ENCODE data around the gene RBMS1.
A peak's percentile ranks its signal among the peaks of the same experiment; 100 is the strongest.

Gene RBMS1, protein sequence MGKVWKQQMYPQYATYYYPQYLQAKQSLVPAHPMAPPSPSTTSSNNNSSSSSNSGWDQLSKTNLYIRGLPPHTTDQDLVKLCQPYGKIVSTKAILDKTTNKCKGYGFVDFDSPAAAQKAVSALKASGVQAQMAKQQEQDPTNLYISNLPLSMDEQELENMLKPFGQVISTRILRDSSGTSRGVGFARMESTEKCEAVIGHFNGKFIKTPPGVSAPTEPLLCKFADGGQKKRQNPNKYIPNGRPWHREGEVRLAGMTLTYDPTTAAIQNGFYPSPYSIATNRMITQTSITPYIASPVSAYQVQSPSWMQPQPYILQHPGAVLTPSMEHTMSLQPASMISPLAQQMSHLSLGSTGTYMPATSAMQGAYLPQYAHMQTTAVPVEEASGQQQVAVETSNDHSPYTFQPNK

GRCh38 chr2:160493227-160494028 lies at the start of gene RBMS1:
RBMS1 (minus strand) TSS chr2:160493807; CDS start chr2:160493363, 444 bp downstream.
- peak; percentile 46 for DNase-seq (ENCODE audit: low read depth)

- DNase-seq (ENCODE audit: low read depth), result no peak
Measured at GRCh38 chr2:160541745-160542144, 48.1 kb upstream of the RBMS1 start.

DNA sequence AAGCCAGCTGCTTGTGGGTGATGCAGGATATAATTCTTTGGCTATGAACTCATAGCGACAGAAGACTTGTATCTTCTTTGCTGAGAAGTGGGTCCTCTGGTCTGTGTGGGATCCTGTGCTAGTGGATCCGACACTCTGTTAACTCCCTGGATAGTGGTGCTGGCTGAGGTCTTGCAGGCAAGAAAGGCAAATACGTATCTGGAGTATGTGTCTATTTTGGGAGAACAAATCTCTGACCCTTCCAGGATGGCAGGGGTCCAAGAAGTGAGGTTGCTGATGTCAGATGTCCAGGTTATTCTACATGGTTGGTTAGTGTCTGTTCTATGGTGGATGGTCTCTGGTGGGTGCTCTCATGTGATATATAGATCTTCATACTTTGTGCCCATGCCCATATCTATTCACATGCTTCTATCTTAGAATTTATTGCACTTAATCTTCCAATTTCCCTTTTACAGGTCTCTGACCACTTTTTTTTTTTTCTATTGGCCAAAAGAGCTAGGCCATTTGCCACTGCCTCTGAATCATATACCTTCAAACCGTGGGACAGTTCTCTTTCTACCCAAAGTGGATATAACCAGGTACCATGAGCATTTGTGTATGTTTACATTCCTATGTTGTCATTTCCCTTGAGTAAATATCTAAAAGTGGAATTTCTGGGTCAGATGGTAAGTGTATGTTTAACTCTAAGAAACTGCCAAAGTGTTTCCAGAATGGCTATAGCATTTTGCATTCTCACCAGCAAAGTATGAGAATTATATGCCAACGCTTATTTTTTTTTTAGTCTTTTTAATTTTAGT lies 45.1 kb upstream of the RBMS1 start:
- no peak for DNase-seq (ENCODE audit: low read depth)

GRCh38 chr2:160538115-160538514 lies 44.5 kb upstream of the RBMS1 start:
- no peak for DNase-seq (ENCODE audit: low read depth)

GRCh38 chr2:160534996-160535395 lies 41.4 kb upstream of the RBMS1 start:
- DNase-seq (ENCODE audit: low read depth), result no peak

DNA sequence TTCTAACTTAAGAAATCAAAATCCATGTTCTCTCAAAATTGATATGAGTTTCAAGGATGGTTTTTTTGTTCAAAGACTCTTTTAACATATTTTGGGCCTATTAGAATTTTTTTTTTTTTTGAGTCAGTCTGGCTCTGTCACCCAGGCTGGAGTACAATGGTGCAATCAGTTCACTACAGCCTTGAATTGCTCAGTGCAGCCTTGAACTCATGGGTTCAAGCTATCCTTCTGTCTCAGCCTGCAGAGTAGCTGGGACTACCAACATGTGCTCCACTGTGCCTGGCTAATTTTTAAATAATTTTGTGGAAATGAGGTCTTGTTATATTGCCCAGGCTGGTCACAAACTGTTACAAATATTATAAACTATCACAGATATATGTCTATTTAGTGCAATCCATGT lies 40.6 kb upstream of the RBMS1 start:
- DNase-seq (ENCODE audit: low read depth), result no peak

GRCh38 chr2:160533482-160533881 lies 39.9 kb upstream of the RBMS1 start:
- DNase-seq (ENCODE audit: low read depth), result no peak

DNA sequence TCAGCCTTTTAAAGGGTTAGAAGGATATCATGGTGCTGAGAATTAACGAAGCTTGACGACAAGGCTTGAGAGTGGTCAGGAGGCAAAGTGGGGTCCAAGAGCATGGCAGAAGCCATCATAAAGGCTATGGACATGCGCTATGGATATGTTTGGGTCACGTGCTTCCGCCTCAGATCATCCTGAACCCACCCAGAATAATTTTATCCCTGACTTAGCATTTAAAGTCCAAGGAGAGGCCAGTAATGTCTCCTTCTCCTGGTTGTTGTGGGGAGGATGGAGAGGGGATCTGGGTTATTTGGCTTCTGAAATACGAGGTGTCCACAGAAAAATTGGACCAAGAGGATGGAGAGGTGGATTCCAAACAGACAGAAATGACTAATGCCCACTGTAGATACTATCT lies 38.8 kb upstream of the RBMS1 start:
- DNase-seq (ENCODE audit: low read depth), result no peak

GRCh38 chr2:160522951-160523710 lies 29.5 kb upstream of the RBMS1 start:
- DNase-seq (ENCODE audit: low read depth), result no peak

DNA sequence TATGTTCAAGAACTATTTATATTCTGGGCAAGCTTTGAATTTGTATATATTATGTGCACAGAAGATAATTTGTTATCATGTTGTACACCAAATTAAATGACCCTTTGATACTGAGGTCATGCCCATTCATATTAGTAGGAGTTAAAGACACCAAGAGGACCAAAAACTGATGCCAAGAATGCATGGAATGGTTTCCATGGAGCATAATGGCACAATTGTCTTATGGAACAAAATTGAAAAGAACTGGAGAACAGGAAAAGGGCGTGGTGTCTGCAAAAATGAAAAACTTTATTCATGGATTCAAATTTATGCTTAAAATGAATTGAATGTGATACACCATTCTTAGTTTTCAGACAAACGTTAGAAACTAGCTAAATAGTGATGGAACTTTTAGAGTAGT lies 24.1 kb upstream of the RBMS1 start:
- no peak for DNase-seq (ENCODE audit: low read depth)

GRCh38 chr2:160516547-160517365 lies 23.1 kb upstream of the RBMS1 start:
- DNase-seq (ENCODE audit: low read depth), result no peak

DNA sequence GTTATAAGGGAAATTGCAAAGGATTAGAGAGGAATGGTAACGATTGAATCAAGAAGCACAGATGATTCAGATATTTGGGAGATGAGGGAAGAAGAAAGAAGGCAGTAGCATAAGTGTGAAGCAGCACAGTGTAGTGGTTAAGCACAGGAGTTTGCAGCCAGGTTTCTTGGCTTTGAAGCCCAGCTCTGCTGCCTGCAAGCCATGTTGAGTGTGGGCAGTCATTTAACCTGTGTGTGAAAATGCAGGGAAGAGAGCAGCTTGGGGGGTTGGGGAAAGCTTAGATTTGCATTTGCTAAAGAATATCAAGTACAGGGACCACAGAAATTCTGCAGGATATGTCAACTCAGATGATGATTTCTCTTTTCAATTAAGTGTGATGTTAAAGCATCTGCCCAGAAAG lies 21.5 kb upstream of the RBMS1 start:
- no peak for DNase-seq (ENCODE audit: low read depth)

DNA sequence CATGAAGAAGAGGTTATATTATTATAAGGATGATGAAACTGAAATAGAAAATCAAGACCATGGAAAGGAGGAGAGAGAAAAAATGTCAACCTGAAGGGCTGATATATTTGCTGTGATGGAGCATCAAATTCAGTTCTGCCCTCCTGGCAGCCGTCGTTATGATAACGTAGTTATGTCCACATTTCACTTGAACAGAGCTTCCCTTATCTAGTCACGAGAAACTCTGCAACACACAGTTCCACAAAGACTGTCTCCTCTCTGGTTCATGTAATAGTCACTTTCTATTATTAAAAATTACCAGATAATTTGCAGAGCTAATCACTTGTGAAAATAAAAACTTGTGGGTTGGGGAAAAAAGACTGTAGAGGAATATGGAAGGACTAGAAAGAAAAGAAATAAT lies 19.5 kb upstream of the RBMS1 start:
- no peak for DNase-seq (ENCODE audit: low read depth)

GRCh38 chr2:160512491-160512890 lies 18.9 kb upstream of the RBMS1 start:
- no peak for DNase-seq (ENCODE audit: low read depth)

DNA sequence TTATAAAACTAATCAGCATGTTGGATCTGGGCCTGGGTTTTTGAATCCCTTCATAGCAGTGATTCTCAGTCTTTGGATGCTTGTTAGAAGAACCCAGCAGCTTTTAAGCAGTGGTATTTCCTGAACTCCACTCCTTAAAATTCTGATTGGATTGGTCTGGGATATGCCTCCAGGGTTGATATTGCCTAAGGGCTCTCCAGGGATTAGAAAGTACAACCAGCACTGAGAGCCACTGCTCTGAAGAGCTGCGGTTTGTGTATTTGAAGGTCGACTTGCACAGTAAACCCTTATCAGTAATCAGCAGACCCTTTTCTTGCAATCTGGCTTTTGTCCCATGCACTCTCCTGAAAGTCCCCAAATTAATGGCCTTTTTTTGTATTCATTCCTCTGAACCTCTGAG lies 17.0 kb upstream of the RBMS1 start:
- DNase-seq (ENCODE audit: low read depth), result no peak

GRCh38 chr2:160509016-160509415 lies 15.4 kb upstream of the RBMS1 start:
- DNase-seq (ENCODE audit: low read depth), result no peak

GRCh38 chr2:160507464-160507863 lies 13.9 kb upstream of the RBMS1 start:
- DNase-seq (ENCODE audit: low read depth), result no peak

DNA sequence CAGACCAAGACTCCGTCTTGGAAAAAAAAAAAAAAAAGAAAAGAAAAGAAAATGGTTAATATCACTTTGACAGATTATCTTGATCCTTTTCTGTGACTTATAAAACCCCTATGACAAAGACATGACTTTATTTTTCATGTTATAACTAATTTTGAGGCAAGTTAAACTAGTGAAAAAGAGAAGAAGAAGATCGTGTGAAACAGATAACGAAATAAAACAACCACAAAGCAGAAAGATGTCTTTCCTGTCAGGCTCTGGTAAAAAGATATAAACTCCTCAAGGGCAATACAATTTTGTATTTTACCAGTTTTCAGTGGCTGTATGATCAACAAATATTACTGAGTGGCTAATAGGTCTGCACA lies 13.4 kb upstream of the RBMS1 start:
- no peak for DNase-seq (ENCODE audit: low read depth)

DNA sequence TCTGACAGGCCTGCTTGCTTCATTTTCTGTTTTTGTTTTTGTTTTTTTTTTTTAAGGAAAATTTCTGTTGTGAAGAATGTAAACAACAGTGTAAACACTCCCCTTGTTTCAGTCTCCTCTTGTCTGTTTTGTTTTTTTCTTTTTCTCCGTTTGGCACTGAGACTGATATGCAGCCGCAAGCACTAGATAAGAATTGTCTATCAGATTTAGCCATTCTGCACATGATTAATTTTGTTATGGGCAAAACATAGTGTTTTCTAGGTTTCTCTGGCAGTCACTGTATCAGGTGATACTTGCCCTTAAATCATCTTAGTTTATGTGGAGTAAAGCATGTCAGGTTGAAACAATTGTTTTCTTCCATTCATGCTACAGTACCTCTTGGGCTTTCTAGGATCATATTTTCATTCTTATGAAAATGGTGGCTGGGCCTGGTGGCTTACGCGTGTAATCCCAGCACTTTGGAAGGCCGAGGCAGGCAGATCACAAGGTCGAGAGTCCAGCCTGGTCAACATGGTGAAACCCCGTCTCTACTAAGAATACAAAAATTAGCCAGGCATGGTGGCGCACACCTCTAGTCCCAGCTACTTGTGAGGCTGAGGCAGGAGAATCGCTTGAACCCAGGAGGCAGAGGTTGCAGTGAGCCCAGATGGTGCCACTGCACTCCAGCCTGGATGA lies 12.9 kb upstream of the RBMS1 start:
- DNase-seq (ENCODE audit: low read depth), result no peak

DNA sequence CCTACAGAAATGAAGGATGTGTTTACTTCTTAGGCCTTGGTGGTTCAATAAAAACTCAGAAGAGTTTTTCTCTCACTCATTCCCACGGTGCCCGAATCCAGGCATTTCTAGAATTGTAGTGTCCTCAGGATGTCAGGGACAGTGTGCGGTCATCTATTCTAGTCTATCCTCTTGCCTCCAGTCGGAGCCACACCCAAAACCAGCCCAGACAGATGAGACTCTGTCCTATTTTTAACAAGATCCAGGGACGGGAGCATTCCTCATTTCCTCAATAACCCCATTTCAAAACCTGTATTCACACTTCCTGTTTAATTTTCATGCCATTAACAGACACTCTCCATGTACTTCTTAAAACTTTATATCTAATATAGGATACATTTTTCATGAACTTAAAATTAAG lies 11.6 kb upstream of the RBMS1 start:
- no peak for DNase-seq (ENCODE audit: low read depth)

Data from activated T-cell treated with anti-CD3 and anti-CD28 coated beads for 48 hours (primary cell).